ENCODE data around the gene TMPRSS11B. TPM values are rescaled to one million over a fixed set of nuclear protein-coding genes. Genes with fewer than 3 reads are reported as not detected.
"Not testable (repeated sequence)": the region's sequence is repeated elsewhere in the genome, so short reads cannot be mapped to it uniquely, and the experiment has no call there.

Gene TMPRSS11B
- total RNA-seq, 2 donors from 2014 or later = not detected

GRCh38 chr4:68228568-68228967, 16.9 kb downstream of the TMPRSS11B start:
- Histone ChIP-seq H3K36me3 (no peaks in the 10 kb centered on the region), H3K4me3 (no peak overlapping the region), H3K9me3 (no peaks in the 10 kb centered on the region), H3K27ac (no peak overlapping the region), H3K4me1 (ENCODE audit: control insufficient read depth in 1 of 2, low read depth in 2 of 2) (no peaks in the 10 kb centered on the region), H3K27me3 (replicated peaks; ENCODE audit: insufficient read depth) (no peaks in the 10 kb centered on the region)
- DNase-seq (ENCODE audit: low spot score) = no peak
- no peak for ATAC-seq (ENCODE audit: insufficient number of reproducible peaks, low FRiP score, low read depth)
- TF ChIP-seq, protein P1, sequence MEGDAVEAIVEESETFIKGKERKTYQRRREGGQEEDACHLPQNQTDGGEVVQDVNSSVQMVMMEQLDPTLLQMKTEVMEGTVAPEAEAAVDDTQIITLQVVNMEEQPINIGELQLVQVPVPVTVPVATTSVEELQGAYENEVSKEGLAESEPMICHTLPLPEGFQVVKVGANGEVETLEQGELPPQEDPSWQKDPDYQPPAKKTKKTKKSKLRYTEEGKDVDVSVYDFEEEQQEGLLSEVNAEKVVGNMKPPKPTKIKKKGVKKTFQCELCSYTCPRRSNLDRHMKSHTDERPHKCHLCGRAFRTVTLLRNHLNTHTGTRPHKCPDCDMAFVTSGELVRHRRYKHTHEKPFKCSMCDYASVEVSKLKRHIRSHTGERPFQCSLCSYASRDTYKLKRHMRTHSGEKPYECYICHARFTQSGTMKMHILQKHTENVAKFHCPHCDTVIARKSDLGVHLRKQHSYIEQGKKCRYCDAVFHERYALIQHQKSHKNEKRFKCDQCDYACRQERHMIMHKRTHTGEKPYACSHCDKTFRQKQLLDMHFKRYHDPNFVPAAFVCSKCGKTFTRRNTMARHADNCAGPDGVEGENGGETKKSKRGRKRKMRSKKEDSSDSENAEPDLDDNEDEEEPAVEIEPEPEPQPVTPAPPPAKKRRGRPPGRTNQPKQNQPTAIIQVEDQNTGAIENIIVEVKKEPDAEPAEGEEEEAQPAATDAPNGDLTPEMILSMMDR (IDR thresholded peaks at IDR 0.05) = no peak

- DNase-seq (ENCODE audit: low spot score) (no peak), ATAC-seq (ENCODE audit: insufficient number of reproducible peaks, low FRiP score, low read depth) (no peak)
- H3K9me3 ChIP-seq = no peaks in the 10 kb centered on the region
- H3K36me3 ChIP-seq = no peaks in the 10 kb centered on the region
- no peaks in the 10 kb centered on the region for H3K27me3 ChIP-seq (replicated peaks; ENCODE audit: insufficient read depth)
- no peak overlapping the region for H3K27ac ChIP-seq
- TF ChIP-seq, protein P1 (IDR thresholded peaks at IDR 0.05) = no peak
- H3K4me3 ChIP-seq = no peak overlapping the region
- H3K4me1 ChIP-seq (ENCODE audit: control insufficient read depth in 1 of 2, low read depth in 2 of 2) = no peaks in the 10 kb centered on the region
These were observed 27.4 kb downstream of the TMPRSS11B start for GRCh38 chr4:68218044-68218443.

DNA sequence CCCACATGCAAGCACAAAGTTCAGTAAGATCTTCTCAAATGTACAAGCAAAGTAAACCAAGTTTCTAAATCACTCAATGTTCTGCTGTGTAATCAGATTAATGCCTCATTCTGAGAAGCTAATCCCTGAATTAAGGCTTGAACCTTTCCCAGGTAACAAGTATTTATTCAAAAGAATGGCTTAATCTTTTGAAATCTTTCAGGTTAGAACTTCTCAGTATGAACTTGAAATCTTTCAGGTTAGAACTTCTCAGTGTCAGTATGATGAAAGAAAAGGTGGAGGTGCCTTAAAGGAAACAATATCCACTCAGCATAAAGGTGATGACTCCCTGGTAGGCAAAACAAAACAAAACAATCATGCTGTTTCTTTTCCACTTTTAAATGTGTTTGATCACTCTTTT, 29.0 kb downstream of the TMPRSS11B start:
- no peaks in the 10 kb centered on the region for H3K36me3 ChIP-seq
- ATAC-seq (ENCODE audit: insufficient number of reproducible peaks, low FRiP score, low read depth) (no peak), DNase-seq (ENCODE audit: low spot score) (no peak)
- H3K4me1 ChIP-seq (ENCODE audit: control insufficient read depth in 1 of 2, low read depth in 2 of 2) = no peaks in the 10 kb centered on the region
- no peaks in the 10 kb centered on the region for H3K9me3 ChIP-seq
- TF ChIP-seq, protein P1 (IDR thresholded peaks at IDR 0.05) = no peak
- no peak overlapping the region for H3K27ac ChIP-seq
- no peak overlapping the region for H3K4me3 ChIP-seq
- H3K27me3 ChIP-seq (replicated peaks; ENCODE audit: insufficient read depth) = no peaks in the 10 kb centered on the region

DNA sequence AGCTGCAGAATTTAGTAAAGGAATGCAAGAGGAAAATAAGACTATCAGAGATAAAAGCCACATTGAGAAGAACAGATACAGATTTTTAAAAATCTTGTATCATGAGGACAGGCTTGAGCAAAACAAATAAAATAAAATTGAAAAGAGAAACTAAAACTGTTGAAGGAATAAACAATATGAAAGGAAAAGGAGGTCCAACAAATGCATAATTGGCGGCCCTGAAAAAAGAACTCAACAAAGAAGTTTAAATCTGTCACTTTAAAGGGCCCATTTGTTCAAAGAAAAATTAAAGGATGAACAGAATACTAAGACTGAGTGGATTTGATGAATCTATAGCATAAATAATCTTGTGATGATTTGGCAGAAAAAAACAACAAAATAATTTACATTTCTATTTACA, 36.5 kb downstream of the TMPRSS11B start:
- Histone ChIP-seq H3K36me3 (no peaks in the 10 kb centered on the region), H3K27ac (no peak overlapping the region), H3K4me1 (ENCODE audit: control insufficient read depth in 1 of 2, low read depth in 2 of 2) (no peaks in the 10 kb centered on the region), H3K27me3 (replicated peaks; ENCODE audit: insufficient read depth) (no peaks in the 10 kb centered on the region), H3K9me3 (peaks cover 9% of the 10 kb centered on the region), H3K4me3 (no peak overlapping the region)
- TF ChIP-seq, protein P1 (IDR thresholded peaks at IDR 0.05) = no peak
- no peak for ATAC-seq (ENCODE audit: insufficient number of reproducible peaks, low FRiP score, low read depth)
- no peak for DNase-seq (ENCODE audit: low spot score)

GRCh38 chr4:68194305-68194704, 51.2 kb downstream of the TMPRSS11B start:
- not testable (repeated sequence) for H3K4me1 ChIP-seq (ENCODE audit: control insufficient read depth in 1 of 2, low read depth in 2 of 2); DNase-seq (ENCODE audit: low spot score); H3K9me3 ChIP-seq; H3K36me3 ChIP-seq; ATAC-seq (ENCODE audit: insufficient number of reproducible peaks, low FRiP score, low read depth); H3K27me3 ChIP-seq (replicated peaks; ENCODE audit: insufficient read depth); H3K27ac ChIP-seq; H3K4me3 ChIP-seq

DNA sequence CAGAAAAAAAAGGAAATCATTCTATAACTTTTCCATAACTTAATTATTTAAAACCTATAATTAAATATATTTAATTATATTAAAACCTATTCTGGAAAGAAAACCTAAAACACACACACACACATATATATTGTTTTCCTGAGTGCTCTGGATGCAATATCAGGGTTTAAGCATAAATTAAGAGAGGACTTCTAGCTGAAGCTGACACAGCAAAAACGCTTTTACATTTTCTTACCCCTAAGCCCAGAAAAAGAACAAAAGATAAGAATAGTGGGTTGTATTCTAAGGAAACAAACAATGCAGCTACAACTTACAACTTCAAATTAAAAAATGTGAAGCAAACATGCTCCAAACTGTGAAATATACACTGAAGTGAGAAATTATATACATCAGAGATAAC, 52.3 kb downstream of the TMPRSS11B start:
- ATAC-seq (ENCODE audit: insufficient number of reproducible peaks, low FRiP score, low read depth) (no peak), DNase-seq (ENCODE audit: low spot score) (no peak)
- Histone ChIP-seq H3K27me3 (replicated peaks; ENCODE audit: insufficient read depth) (no peaks in the 10 kb centered on the region), H3K4me1 (ENCODE audit: control insufficient read depth in 1 of 2, low read depth in 2 of 2) (no peaks in the 10 kb centered on the region), H3K4me3 (no peak overlapping the region), H3K9me3 (no peaks in the 10 kb centered on the region), H3K27ac (no peak overlapping the region), H3K36me3 (no peaks in the 10 kb centered on the region)
- TF ChIP-seq, protein P1 (IDR thresholded peaks at IDR 0.05) = no peak
